HepG2 (cell line): ENCODE results near the gene ITGB6. TPM values are rescaled to one million over a fixed set of nuclear protein-coding genes. Genes with fewer than 3 reads are reported as not detected.

ENCODE experiments used
- ATAC-seq: fragments of 200-7000 bp; cut with Tn5 transposase; 3 replicates; pipeline ENCODE4 v1.9.1; 2020; ENCODE audit warnings: mild to moderate bottlenecking, moderate library complexity
- BruUV-seq: library from RNA; stranded (reverse); fragments of 400-500 nt; replicated peaks from 2 replicates; lab custom pipeline; 2021; lab: Mats Ljungman, UMichigan
- CTCF ChIA-PET: fragments of 300-600 bp; formaldehyde crosslinking; extraction: SDS; loops from one replicate; lab custom pipeline; 2021; ENCODE audit warnings: low total read pairs, inconsistent platforms, low intra/inter-chr PET ratio; lab: Yijun Ruan, JAX
- POLR2A ChIA-PET: fragments of 350-600 bp; sonication (Branson Sonifier 250); formaldehyde crosslinking; loops from one replicate; lab custom pipeline; 2020; ENCODE audit warnings: antibody characterized with exemption, inconsistent platforms; lab: Yijun Ruan, JAX
- DNase-seq: peaks from one replicate; pipeline ENCODE4 v3.0.0-alpha.2; 2015; ENCODE audit warnings: low spot score
- FAIRE-seq: peaks from 3 replicates; lab custom pipeline; 2011; peaks lifted over from hg19 to GRCh38; lab: Jason Lieb, UNC
- H2AFZ ChIP-seq: one replicate; pipeline ENCODE4 v1.6.1; 2011; ENCODE audit warnings: low read length, inconsistent platforms
- H3K27ac ChIP-seq: fragments of 300-600 bp; 3 replicates; pipeline ENCODE4 v1.8.0; 2011; ENCODE audit warnings: mixed run types, mild to moderate bottlenecking, mixed read lengths, low read length, inconsistent platforms; ENCODE audit not compliant: insufficient read depth; ENCODE audit errors: extremely low read length
- H3K27me3 ChIP-seq, 2 experiments: fragments of 200-600 bp in 1 of 2; 2 replicates in 1 of 2; 3 replicates in 1 of 2; pipeline versions ENCODE4 v1.6.0 to v1.8.0; 2011; ENCODE audit warnings: low read length in 2 of 2, mild to moderate bottlenecking in 2 of 2, moderate library complexity in 2 of 2, inconsistent platforms in 1 of 2; ENCODE audit not compliant: insufficient read depth in 2 of 2, control insufficient read depth in 1 of 2
- H3K36me3 ChIP-seq, 2 experiments: fragments of 200-600 bp in 1 of 2; replicated peaks in 1 of 2; 2 replicates in 1 of 2; 3 replicates in 1 of 2; pipeline versions ENCODE4 v1.5.1 to v1.8.0; 2011; ENCODE audit warnings: low read length in 2 of 2, inconsistent platforms in 1 of 2; ENCODE audit not compliant: insufficient read depth in 2 of 2, control insufficient read depth in 1 of 2
- H3K4me1 ChIP-seq: 2 replicates; pipeline ENCODE4 v1.5.1; 2012; ENCODE audit warnings: low read length, inconsistent platforms; ENCODE audit not compliant: insufficient read depth
- H3K4me2 ChIP-seq: 2 replicates; pipeline ENCODE4 v1.6.0; 2011; ENCODE audit warnings: low read depth, low read length, inconsistent platforms
- H3K4me3 ChIP-seq, 3 experiments: fragments of 200-600 bp in 1 of 3; sonication (generic), shearing (Covaris generic) in 1 of 3; replicated peaks in 1 of 3; 2 replicates each; pipeline ENCODE4 v1.5.1; 2011 to 2016; ENCODE audit warnings: low read length in 3 of 3, inconsistent platforms in 2 of 3, low read depth in 2 of 3, mild to moderate bottlenecking in 2 of 3, control low read depth in 1 of 3, mixed read lengths in 1 of 3; ENCODE audit not compliant: insufficient read depth in 1 of 3
- H3K79me2 ChIP-seq: one replicate; pipeline ENCODE4 v1.6.1; 2011; ENCODE audit warnings: low read length, inconsistent platforms; ENCODE audit not compliant: insufficient read depth
- H3K9ac ChIP-seq: 2 replicates; pipeline ENCODE4 v1.6.0; 2011; ENCODE audit warnings: mild to moderate bottlenecking, low read depth, low read length, inconsistent platforms; ENCODE audit not compliant: insufficient read depth
- H3K9me3 ChIP-seq: 2 replicates; pipeline ENCODE4 v1.5.1; 2012; ENCODE audit warnings: mild to moderate bottlenecking, low read length
- H4K20me1 ChIP-seq: 2 replicates; pipeline ENCODE4 v1.6.0; 2011; ENCODE audit warnings: inconsistent platforms, mild to moderate bottlenecking, low read length, moderate library complexity; ENCODE audit not compliant: insufficient read depth
- CBFB ChIP-seq: sonication (generic); formaldehyde crosslinking; IDR thresholded peaks from 2 replicates; pipeline ENCODE4 v1.4.0; 2020; ENCODE audit warnings: missing genetic modification reagents
- ETV6 ChIP-seq: sonication (generic); formaldehyde crosslinking; conservative IDR thresholded peaks from 2 replicates; pipeline ENCODE4 v1.4.0; 2020; ENCODE audit warnings: missing genetic modification reagents
- MXD4 ChIP-seq: IDR thresholded peaks from 2 replicates; pipeline ENCODE4 v1.6.1; 2016; ENCODE audit warnings: mild to moderate bottlenecking, missing biosample characterization, missing genetic modification reagents
- POLR2AphosphoS2 ChIP-seq: IDR thresholded peaks from 2 replicates; pipeline ENCODE4 v1.6.1; 2011; ENCODE audit warnings: low read depth, low read length, improper control_type of control experiment
- SIX1 ChIP-seq: sonication (generic); formaldehyde crosslinking; IDR thresholded peaks from 2 replicates; pipeline ENCODE4 v1.4.0; 2020; ENCODE audit warnings: missing genetic modification reagents, borderline replicate concordance
- SP1 ChIP-seq, 2 experiments: fragments of 450-650 bp in 1 of 2; sonication (generic) in 1 of 2; formaldehyde crosslinking in 1 of 2; IDR thresholded peaks; 2 replicates each; pipeline versions ENCODE4 v1.4.0 to v1.6.1; 2016 to 2020; ENCODE audit warnings: missing genetic modification reagents in 1 of 2
- ZKSCAN8 ChIP-seq: IDR thresholded peaks from 2 replicates; pipeline ENCODE4 v1.6.1; 2016; ENCODE audit warnings: borderline replicate concordance, missing genetic modification reagents, missing compliant biosample characterization
- ZNF337 ChIP-seq: sonication (generic); formaldehyde crosslinking; IDR thresholded peaks from 2 replicates; pipeline ENCODE4 v1.5.1; 2020; ENCODE audit warnings: missing genetic modification reagents, low read depth, mild to moderate bottlenecking, borderline replicate concordance
- ZNF691 ChIP-seq: sonication (generic); formaldehyde crosslinking; IDR thresholded peaks from 2 replicates; pipeline ENCODE4 v1.4.0; 2020; ENCODE audit warnings: missing genetic modification reagents, low read depth, mild to moderate bottlenecking, borderline replicate concordance
- WGBS: methylation state at CpG from one replicate; pipeline ENCODE4 v1.1.6; 2017; ENCODE audit warnings: low lambda C conversion rate; 5-methylcytosine and 5-hydroxymethylcytosine counted together
- in situ Hi-C: cut with HindIII; loops from 2 replicates; pipeline ENCODE4 v1.10.0; 2017; ENCODE audit warnings: low pct_unique_long_range_greater_than_20kb; ENCODE audit not compliant: extremely low pct_ligation_motif_present
- intact Hi-C: fragments of 100-400 bp; cut with micrococcal nuclease; formaldehyde crosslinking; loops from one replicate; pipeline ENCODE4 v1.10.0; 2022; ENCODE audit not compliant: unreplicated experiment
- polyA plus RNA-seq, 8 experiments: library from polyadenylated mRNA; depleted of rRNA in 3 of 8; stranded (reverse) in 7 of 8; unstranded in 1 of 8; fragments of >200 nt; fragmentation: Illumina TruSeq in 4 of 8; extraction: Trizol in 4 of 8; gene quantifications; 2 replicates each; pipeline versions ENCODE4 v1.2.1 to v1.2.3, GENCODE V29; 2011 to 2016; ENCODE audit warnings: low read depth in 4 of 8, missing spikeins in 1 of 8, mixed read lengths in 1 of 8; ENCODE audit not compliant: insufficient read depth in 1 of 8
- total RNA-seq, 5 experiments: library from RNA; depleted of rRNA; stranded (reverse); fragments of >200 nt; fragmentation: Illumina TruSeq; extraction: Trizol; gene quantifications; 2 replicates each; pipeline ENCODE4 v1.2.3, GENCODE V29; 2016; ENCODE audit warnings: low read depth in 1 of 5
- TF ChIP-seq, protein P1 (sequence below): sonication (generic); formaldehyde crosslinking; IDR thresholded peaks from 2 replicates; pipeline ENCODE4 v1.4.0; 2020; ENCODE audit warnings: mild to moderate bottlenecking, missing genetic modification reagents

Gene ITGB6
- total and polyA plus RNA-seq, 2 of the 13 experiments (the other 11 are each of a cell fraction or from before 2014, with no cell fraction given) = not detected

DNA sequence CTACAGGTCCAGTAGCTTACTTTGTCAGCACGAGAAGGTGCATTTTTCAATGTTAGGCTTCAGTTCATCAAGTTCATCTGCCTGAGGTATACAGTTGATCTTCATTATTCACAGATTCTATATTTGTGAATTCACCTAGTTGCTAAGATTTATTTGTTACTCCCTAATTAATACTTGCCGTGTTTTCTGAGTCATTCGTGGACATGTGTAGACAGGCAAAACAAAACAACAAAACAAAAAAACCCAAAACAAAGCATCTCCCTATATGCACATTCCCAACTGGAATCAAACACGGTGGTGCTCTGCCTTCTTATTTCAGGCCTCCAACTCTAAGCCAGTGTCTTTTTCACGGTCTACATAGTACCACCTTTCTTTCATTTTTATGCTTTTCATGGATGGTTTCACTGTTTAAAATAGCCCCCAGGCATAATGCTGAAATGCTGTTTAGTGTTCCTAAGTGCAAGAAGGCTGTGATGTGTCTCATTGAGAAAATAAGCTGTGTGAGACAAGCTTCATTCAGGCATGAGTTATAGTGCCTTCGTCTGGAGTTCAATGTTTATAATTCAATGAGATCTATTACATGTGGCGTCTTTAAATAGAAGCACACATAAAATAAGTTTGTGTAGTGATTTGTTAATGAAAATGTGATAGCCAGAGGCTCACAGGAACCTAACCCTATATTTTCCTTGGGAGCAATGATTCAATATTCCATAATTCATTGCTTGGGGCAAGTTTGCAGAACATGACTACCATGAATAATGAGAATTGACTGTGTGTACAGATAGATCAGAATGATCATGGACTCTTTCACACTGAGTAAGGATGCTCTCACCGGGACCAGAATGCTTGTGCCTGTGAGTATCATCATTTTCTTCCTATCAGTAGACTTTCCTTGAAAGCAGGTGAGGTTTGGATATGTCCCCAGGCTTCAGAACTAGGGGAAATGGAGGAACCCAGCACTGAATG, 24.6 kb downstream of the ITGB6 start:
- Histone ChIP-seq H3K9ac (no peak overlapping the region), H3K36me3 (no peaks in the 10 kb centered on the region), H3K27ac (no peak overlapping the region), H3K27me3 (0 out of 5 replicates have a peak, but pooled peaks cover 0 to 7% of the 10 kb centered on the region in 2 experiments), H3K9me3 (no peaks in the 10 kb centered on the region), H3K79me2 (no peaks in the 10 kb centered on the region), H3K4me2 (no peak overlapping the region), H3K4me3 (no peak overlapping the region), H4K20me1 (no peaks in the 10 kb centered on the region), H3K4me1 (peaks cover 1% of the 10 kb centered on the region), H2AFZ (no peak overlapping the region)
- ChIA-PET POLR2A (no interaction called here), CTCF (no interaction called here)
- intact Hi-C loops = no loop called here
- FAIRE-seq (no peak), ATAC-seq (no peak), DNase-seq (no peak)
- 18% methylated on average over 8 of the region's 8 CpGs for WGBS
- BruUV-seq = no TSS peak
- TF ChIP-seq CBFB (CRISPR knock-in tag) = no peak
- in situ Hi-C loops = no loop called here

GRCh38 chr2:160174322-160174721, 25.8 kb downstream of the ITGB6 start:
- no peak overlapping the region for H3K27ac ChIP-seq
- BruUV-seq = no TSS peak
- no peaks in the 10 kb centered on the region for H3K36me3 ChIP-seq
- ChIA-PET POLR2A (no interaction called here), CTCF (no interaction called here)
- in situ Hi-C loops (no loop called here), intact Hi-C loops (no loop called here)
- ATAC-seq (no peak), DNase-seq (no peak), FAIRE-seq (no peak)
- no peak overlapping the region for H3K4me3 ChIP-seq
- H3K27me3 ChIP-seq = 0 out of 5 replicates have a peak, but pooled peaks cover 0 to 5% of the 10 kb centered on the region in 2 experiments
- H3K79me2 ChIP-seq = no peaks in the 10 kb centered on the region
- H3K4me2 ChIP-seq = no peak overlapping the region
- 25% methylated on average over 3 of the region's 3 CpGs for WGBS
- no peak overlapping the region for H2AFZ ChIP-seq
- TF ChIP-seq ZKSCAN8 = no peak
- TF ChIP-seq ETV6 (CRISPR knock-in tag) = no peak
- no peak for TF ChIP-seq SIX1 (CRISPR knock-in tag)
- no peak for TF ChIP-seq MXD4 (CRISPR knock-in tag)
- no peak for TF ChIP-seq SP1 (IDR thresholded peaks at IDR 0.05)
- TF ChIP-seq SP1 (CRISPR knock-in tag; IDR thresholded peaks at IDR 0.05) = no peak
- TF ChIP-seq, protein P1, sequence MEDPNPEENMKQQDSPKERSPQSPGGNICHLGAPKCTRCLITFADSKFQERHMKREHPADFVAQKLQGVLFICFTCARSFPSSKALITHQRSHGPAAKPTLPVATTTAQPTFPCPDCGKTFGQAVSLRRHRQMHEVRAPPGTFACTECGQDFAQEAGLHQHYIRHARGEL (CRISPR knock-in tag) = no peak
- no peak for TF ChIP-seq ZNF337 (CRISPR knock-in tag)
- no peak for TF ChIP-seq ZNF691 (CRISPR knock-in tag)
- no peak for TF ChIP-seq POLR2AphosphoS2
- H4K20me1 ChIP-seq = no peaks in the 10 kb centered on the region
- H3K4me1 ChIP-seq = no peaks in the 10 kb centered on the region
- H3K9ac ChIP-seq = no peak overlapping the region
- no peaks in the 10 kb centered on the region for H3K9me3 ChIP-seq
